ENCODE results near the gene RPS19BP1. TPM values are rescaled to one million over a fixed set of nuclear protein-coding genes. Genes with fewer than 3 reads are reported as not detected.
A peak's percentile ranks its signal among the peaks of the same experiment; 100 is the strongest.

The RPS19BP1 gene
- total and polyA plus RNA-seq, 2 donors (not counting 1 experiment from before 2014, with no cell fraction given), result 60.3 to 74.8 TPM

GRCh38 chr22:39501644-39502108 lies 30.9 kb downstream of the RPS19BP1 start:
- Histone ChIP-seq H3K4me3 (ENCODE audit: control extremely low read depth in 1 of 5, extremely low read depth in 1 of 5, insufficient read depth in 1 of 5, low read depth in 2 of 5, low read length in 4 of 5) (peak overlapping the region in 4 of 5 experiments; percentile 79 to 85 (median 84)), H3K4me2 (replicated peaks; ENCODE audit: low read depth, low read length, poor library complexity, severe bottlenecking) (peak overlapping the region; percentile 91), H2AFZ (ENCODE audit: insufficient read depth, low read depth, low read length, poor library complexity, severe bottlenecking) (peak overlapping the region; percentile 93), H3K79me2 (ENCODE audit: control insufficient read depth, insufficient read depth, low read length) (peaks cover 37% of the 10 kb centered on the region), H3K36me3 (replicated peaks in 1 of 2; ENCODE audit: control extremely low read depth in 1 of 2, control insufficient read depth in 1 of 2, extremely low read depth in 1 of 2, insufficient read depth in 2 of 2, low read length in 1 of 2) (peaks cover 0 to 34% of the 10 kb centered on the region in 2 experiments), H3K9ac (ENCODE audit: low read length) (peak overlapping the region; percentile 82), H3K9me3 (ENCODE audit: control extremely low read depth in 1 of 3, control insufficient read depth in 2 of 3, insufficient read depth in 1 of 3, low read length in 2 of 3) (no peaks in the 10 kb centered on the region), H4K20me1 (ENCODE audit: control insufficient read depth, insufficient read depth, low read length, poor library complexity, severe bottlenecking) (peaks cover 31% of the 10 kb centered on the region), H3K4me1 (ENCODE audit: control insufficient read depth in 2 of 2, insufficient read depth in 2 of 2, low read length in 2 of 2) (peaks cover 16 to 25% of the 10 kb centered on the region in 2 donors), H3K27me3 (replicated peaks in 1 of 4; ENCODE audit: control extremely low read depth in 1 of 4, control insufficient read depth in 3 of 4, insufficient read depth in 4 of 4, low read length in 3 of 4) (no peaks in the 10 kb centered on the region), H3K27ac (ENCODE audit: low read length in 2 of 2) (peak overlapping the region; percentile 45 to 74)
- no peak for ATAC-seq (ENCODE audit: low read depth)
- CTCF ChIA-PET, result interaction anchor here (0.8 to 6.0 kb wide), 15 partner anchors 8 to 523 kb away, joined by 3 to 43 read pairs (median 5); partner anchors contain the start of genes ATF4, RPL3 and TAB1
- intact Hi-C loops (cut with micrococcal nuclease), result loop anchor here (1.0 to 2.0 kb wide), 4 partner anchors 19 to 102 kb away; partner anchors contain the start of genes ATF4, RPS19BP1 and TAB1
- H3K27ac Mint-ChIP-seq, result peak overlapping the region; percentile 93
- no peak for DNase-seq
- H3K27me3 Mint-ChIP-seq, result no peaks in the 10 kb centered on the region
- WGBS (ENCODE audit: insufficient coverage), result 48% methylated on average over 12 of the region's 13 CpGs
- TF ChIP-seq CTCF (IDR thresholded peaks at IDR 0.05) (no peak), EZH2 (IDR thresholded peaks at IDR 0.05; ENCODE audit: borderline replicate concordance, insufficient read depth, low read depth, low read length, poor library complexity, severe bottlenecking) (no peak)
- H3K4me3 Mint-ChIP-seq, result peak overlapping the region; percentile 96
- H3K4me1 Mint-ChIP-seq, result peaks cover 37% of the 10 kb centered on the region
- H3K9me3 Mint-ChIP-seq (ENCODE audit: insufficient read depth), result no peaks in the 10 kb centered on the region
- POLR2A ChIA-PET, result interaction anchor here (0.7 to 2.1 kb wide), 12 partner anchors 11 to 543 kb away, joined by 3 to 27 read pairs (median 4); partner anchors contain the start of genes ATF4 and TAB1

- Histone ChIP-seq H3K79me2 (ENCODE audit: control insufficient read depth, insufficient read depth, low read length) (peaks cover 21% of the 10 kb centered on the region), H4K20me1 (ENCODE audit: control insufficient read depth, insufficient read depth, low read length, poor library complexity, severe bottlenecking) (peaks cover 17% of the 10 kb centered on the region), H2AFZ (ENCODE audit: insufficient read depth, low read depth, low read length, poor library complexity, severe bottlenecking) (no peak overlapping the region), H3K27me3 (replicated peaks in 1 of 4; ENCODE audit: control extremely low read depth in 1 of 4, control insufficient read depth in 3 of 4, insufficient read depth in 4 of 4, low read length in 3 of 4) (no peaks in the 10 kb centered on the region), H3K4me3 (ENCODE audit: control extremely low read depth in 1 of 5, extremely low read depth in 1 of 5, insufficient read depth in 1 of 5, low read depth in 2 of 5, low read length in 4 of 5) (no peak overlapping the region), H3K36me3 (replicated peaks in 1 of 2; ENCODE audit: control extremely low read depth in 1 of 2, control insufficient read depth in 1 of 2, extremely low read depth in 1 of 2, insufficient read depth in 2 of 2, low read length in 1 of 2) (peaks cover 0 to 18% of the 10 kb centered on the region in 2 experiments), H3K9me3 (ENCODE audit: control extremely low read depth in 1 of 3, control insufficient read depth in 2 of 3, insufficient read depth in 1 of 3, low read length in 2 of 3) (no peaks in the 10 kb centered on the region), H3K27ac (ENCODE audit: low read length in 2 of 2) (no peak overlapping the region), H3K4me1 (ENCODE audit: control insufficient read depth in 2 of 2, insufficient read depth in 2 of 2, low read length in 2 of 2) (peaks cover 20 to 29% of the 10 kb centered on the region in 2 donors), H3K9ac (ENCODE audit: low read length) (no peak overlapping the region), H3K4me2 (replicated peaks; ENCODE audit: low read depth, low read length, poor library complexity, severe bottlenecking) (no peak overlapping the region)
- ATAC-seq (ENCODE audit: low read depth), result no peak
- intact Hi-C loops (cut with micrococcal nuclease), result no loop called here
- peak overlapping the region; percentile 15 for H3K27ac Mint-ChIP-seq
- 60% methylated on average over 1 of the region's 6 CpGs for WGBS (ENCODE audit: insufficient coverage)
- no peak for DNase-seq
- CTCF ChIA-PET, result interaction anchor here (2.7 to 6.0 kb wide), 2 partner anchors 16 to 29 kb away, joined by 31 to 43 read pairs; no protein-coding TSS in a partner anchor
- POLR2A ChIA-PET, result no interaction called here
- H3K4me1 Mint-ChIP-seq, result peaks cover 32% of the 10 kb centered on the region
- TF ChIP-seq CTCF (IDR thresholded peaks at IDR 0.05) (no peak), EZH2 (IDR thresholded peaks at IDR 0.05; ENCODE audit: borderline replicate concordance, insufficient read depth, low read depth, low read length, poor library complexity, severe bottlenecking) (no peak)
- no peaks in the 10 kb centered on the region for H3K9me3 Mint-ChIP-seq (ENCODE audit: insufficient read depth)
- H3K4me3 Mint-ChIP-seq, result peak overlapping the region; percentile 10
- no peaks in the 10 kb centered on the region for H3K27me3 Mint-ChIP-seq
Measured at GRCh38 chr22:39500101-39500500, 32.4 kb downstream of the RPS19BP1 start.

Data from B cell (primary cell).